A549 (cell line): ENCODE data around the gene TNPO2. TPM values are rescaled to one million over a fixed set of nuclear protein-coding genes. Genes with fewer than 3 reads are reported as not detected.

Experiments
- ATAC-seq, 2 experiments: fragments of 200-7000 bp in 1 of 2; fragments of >200 bp in 1 of 2; cut with Nextera tagmentation in 1 of 2; cut with Tn5 transposase in 1 of 2; 3 replicates each; pipeline versions ENCODE4 v1.8.0 to v1.9.1; 2018 to 2020; ENCODE audit warnings: mild to moderate bottlenecking in 1 of 2, moderate library complexity in 1 of 2
- CTCF ChIA-PET: fragments of 300-600 bp; sonication (Branson Sonifier 250); formaldehyde crosslinking; extraction: SDS; loops from one replicate; lab custom pipeline; 2021; ENCODE audit warnings: antibody characterized with exemption, inconsistent platforms; lab: Yijun Ruan, JAX
- POLR2A ChIA-PET: fragments of 350-600 bp; formaldehyde crosslinking; extraction: SDS; loops from one replicate; lab custom pipeline; 2021; ENCODE audit warnings: antibody characterized with exemption, inconsistent platforms; lab: Yijun Ruan, JAX
- DNase-seq, 2 experiments: peaks; one replicate each; pipeline versions ENCODE4 v3.0.0 to v3.0.0-alpha.2; 2011 to 2016; ENCODE audit warnings: low read depth in 1 of 2, low spot score in 1 of 2
- FAIRE-seq: peaks from 2 replicates; lab custom pipeline; 2011; peaks lifted over from hg19 to GRCh38; lab: Jason Lieb, UNC
- H3K27ac ChIP-seq, 2 experiments: fragments of >200 bp; sonication (Bioruptor Twin); formaldehyde crosslinking; 3 replicates each; pipeline ENCODE4 v1.5.1; 2016 to 2017
- H3K4me1 ChIP-seq: fragments of >200 bp; sonication (Bioruptor Twin); formaldehyde crosslinking; 3 replicates; pipeline ENCODE4 v1.6.1; 2016
- H3K4me2 ChIP-seq: fragments of >200 bp; sonication (Bioruptor Twin); formaldehyde crosslinking; 3 replicates; pipeline ENCODE4 v1.6.1; 2016
- H3K4me3 ChIP-seq: fragments of >200 bp; sonication (Bioruptor Twin); formaldehyde crosslinking; 3 replicates; pipeline ENCODE4 v1.5.1; 2016
- H3K9me3 ChIP-seq: fragments of >200 bp; sonication (Bioruptor Twin); formaldehyde crosslinking; 3 replicates; pipeline ENCODE4 v1.6.1; 2016
- BCL3 ChIP-seq: fragments of >200 bp; sonication (Bioruptor Twin); formaldehyde crosslinking; IDR thresholded peaks from 3 replicates; pipeline ENCODE4 v1.6.1; 2016
- BHLHE40 ChIP-seq: IDR thresholded peaks from 2 replicates; pipeline ENCODE4 v1.6.1; 2012; ENCODE audit warnings: low read depth, low read length, inconsistent platforms
- CBX8 ChIP-seq: fragments of 200-600 bp; sonication (generic); IDR thresholded peaks from 2 replicates; pipeline ENCODE4 v1.6.1; 2016
- CHD2 ChIP-seq: fragments of 150-350 bp; IDR thresholded peaks from 2 replicates; pipeline ENCODE4 v1.6.1; 2014; ENCODE audit warnings: low read length; ENCODE audit not compliant: partially characterized antibody
- FOSL2 ChIP-seq, 2 experiments: fragments of 450-650 bp in 1 of 2; fragments of >200 bp in 1 of 2; sonication (Bioruptor Twin) in 1 of 2; formaldehyde crosslinking; IDR thresholded peaks; 2 replicates each; pipeline versions ENCODE4 v1.5.0 to v1.6.1; 2016 to 2020; ENCODE audit warnings: mild to moderate bottlenecking in 1 of 2, moderate library complexity in 1 of 2
- HOXB13 ChIP-seq: fragments of 250-450 bp; sonication (Bioruptor Pico); IDR thresholded peaks from 2 replicates; pipeline ENCODE4 v1.5.0; 2020; ENCODE audit warnings: low read depth, mild to moderate bottlenecking, moderate library complexity
- HOXB5 ChIP-seq: fragments of 250-450 bp; sonication (Bioruptor Pico); IDR thresholded peaks from 2 replicates; pipeline ENCODE4 v1.5.0; 2020; ENCODE audit warnings: mild to moderate bottlenecking, moderate library complexity
- JUN ChIP-seq, 2 experiments: fragments of >200 bp; sonication (Bioruptor Twin); formaldehyde crosslinking; IDR thresholded peaks; 2 replicates in 1 of 2; 3 replicates in 1 of 2; pipeline ENCODE4 v1.6.1; 2016 to 2017
- KDM5A ChIP-seq: fragments of 200-600 bp; sonication (generic); IDR thresholded peaks from 2 replicates; pipeline ENCODE4 v1.6.1; 2016; ENCODE audit warnings: antibody characterized with exemption, mild to moderate bottlenecking
- MAX ChIP-seq: IDR thresholded peaks from 2 replicates; pipeline ENCODE4 v1.6.1; 2012
- MYC ChIP-seq: IDR thresholded peaks from 2 replicates; pipeline ENCODE4 v1.6.1; 2012; ENCODE audit warnings: mild to moderate bottlenecking, inconsistent platforms, low read length, improper control_type of control experiment, borderline replicate concordance
- PBX3 ChIP-seq: IDR thresholded peaks from 2 replicates; pipeline ENCODE4 v1.6.1; 2012
- PHF8 ChIP-seq: fragments of 200-600 bp; sonication (generic); IDR thresholded peaks from 2 replicates; pipeline ENCODE4 v1.6.1; 2016; ENCODE audit warnings: low read depth, mild to moderate bottlenecking, antibody characterized with exemption, moderate library complexity, borderline replicate concordance
- POLR2A ChIP-seq: IDR thresholded peaks from 2 replicates; pipeline ENCODE4 v1.6.1; 2012; ENCODE audit warnings: mild to moderate bottlenecking, low read length
- RCOR1 ChIP-seq: fragments of 150-350 bp; IDR thresholded peaks from 2 replicates; pipeline ENCODE4 v1.6.1; 2014; ENCODE audit warnings: antibody characterized with exemption, low read length, low read depth
- RFX5 ChIP-seq: fragments of 450-650 bp; IDR thresholded peaks from 2 replicates; pipeline ENCODE4 v1.7.1; 2014; ENCODE audit warnings: antibody characterized with exemption, mild to moderate bottlenecking, moderate library complexity
- RNF2 ChIP-seq: fragments of 200-600 bp; sonication (generic); IDR thresholded peaks from 2 replicates; pipeline ENCODE4 v1.6.1; 2016; ENCODE audit warnings: low read depth, mild to moderate bottlenecking, antibody characterized with exemption, moderate library complexity, borderline replicate concordance
- TP53 ChIP-seq: fragments of 250-450 bp; sonication (Bioruptor Pico); IDR thresholded peaks from 2 replicates; pipeline ENCODE4 v1.5.0; 2021; ENCODE audit warnings: mild to moderate bottlenecking, moderate library complexity
- USF2 ChIP-seq: fragments of 450-650 bp; IDR thresholded peaks from 2 replicates; pipeline ENCODE4 v1.6.1; 2014; ENCODE audit warnings: antibody characterized with exemption
- WGBS: methylation state at CpG from one replicate; pipeline ENCODE4 v1.1.6; 2017; ENCODE audit errors: missing lambda C conversion rate; 5-methylcytosine and 5-hydroxymethylcytosine counted together
- polyA plus RNA-seq, 4 experiments: library from polyadenylated mRNA; depleted of rRNA in 3 of 4; stranded (reverse); fragments of >200 nt; fragmentation: RNase III in 1 of 4; extraction: RNeasy Plus Mini Kit Qiagen cat#74134 plus additional on column Dnase treatment in 1 of 4; gene quantifications; 2 replicates in 3 of 4; 3 replicates in 1 of 4; pipeline ENCODE4 v1.2.3, GENCODE V29; 2011 to 2017

Gene TNPO2
- polyA plus RNA-seq, 2 of the 4 experiments (the other 2 are of a cell fraction), result 33.7 to 41.0 TPM

- no peak for FAIRE-seq
Measured at GRCh38 chr19:12670159-12670928, 53.4 kb downstream of the TNPO2 start.

GRCh38 chr19:12669270-12670158, 54.2 kb downstream of the TNPO2 start:
- Histone ChIP-seq H3K9me3 (no peaks in the 10 kb centered on the region), H3K4me1 (peaks cover 11% of the 10 kb centered on the region), H3K27ac (peak overlapping the region; percentile 95 to 99), H3K4me3 (peak overlapping the region; percentile 97), H3K4me2 (peak overlapping the region; percentile 93)
- ATAC-seq, result peak; percentile 49 to 69
- ChIA-PET POLR2A (interaction anchor here (0.9 kb wide), 1 partner anchor 59 kb away, joined by 3 read pairs; the partner anchor contains the start of genes ZNF490 and ZNF791), CTCF (interaction anchor here (1.4 to 2.6 kb wide), 3 partner anchors 9 to 178 kb away, joined by 3 to 5 read pairs (median 5); no protein-coding TSS in a partner anchor)
- peak; percentile 71 to 89 for DNase-seq
- FAIRE-seq, result no peak
- under 1% methylated on average over 43 of the region's 64 CpGs for WGBS
- TF ChIP-seq HOXB5 (CRISPR knock-in tag) (no peak), RNF2 (no peak), MAX (peak; percentile 87), TP53 (CRISPR knock-in tag) (no peak), USF2 (no peak), PBX3 (no peak), PHF8 (peak; percentile 13; the same call in 1 of the 2 replicates), FOSL2 (IDR thresholded peaks at IDR 0.05) (no peak), FOSL2 (CRISPR knock-in tag; IDR thresholded peaks at IDR 0.05) (peak; percentile 25; the same call in 1 of the 2 replicates), MYC (0 out of 2 replicates have a peak, but pooled peaks have one; percentile 5), CBX8 (no peak), RCOR1 (no peak), RFX5 (peak; percentile 49; the same call in 1 of the 2 replicates), POLR2A (peak; percentile 55), JUN (IDR thresholded peaks at IDR 0.05) (peak in 1 of 2 experiments; percentile 57; a peak in 1 of 5 replicates), KDM5A (peak; percentile 75; the same call in 1 of the 2 replicates), CHD2 (no peak), BCL3 (no peak)
- TF ChIP-seq, all 56 proteins: peak for 8

More at GRCh38 chr19:12670159-12670928, 53.4 kb downstream of the TNPO2 start:
- no peak for DNase-seq
- TF ChIP-seq JUN (IDR thresholded peaks at IDR 0.05), result 0 out of 5 replicates have a peak, but pooled peaks of 1 of the 2 experiments have one; percentile 3
- TF ChIP-seq RFX5, result no peak
- no peak for TF ChIP-seq BHLHE40
- TF ChIP-seq HOXB13 (CRISPR knock-in tag), result no peak
- TF ChIP-seq, all 56 proteins: peak for 1
- Histone ChIP-seq H3K4me3 (peak overlapping the region; percentile 97), H3K4me2 (peak overlapping the region; percentile 93), H3K4me1 (peaks cover 11% of the 10 kb centered on the region), H3K9me3 (no peaks in the 10 kb centered on the region), H3K27ac (peak overlapping the region; percentile 95 to 99)
- no peak for ATAC-seq
- WGBS, result 33% methylated on average over 9 of the region's 26 CpGs
- ChIA-PET POLR2A (no interaction called here), CTCF (interaction anchor here (1.6 to 2.6 kb wide), 2 partner anchors 9 to 177 kb away, joined by 5 read pairs; no protein-coding TSS in a partner anchor)
